RWPE1 (cell line): ENCODE results near the gene RERE.
A peak's percentile ranks its signal among the peaks of the same experiment; 100 is the strongest.

Experiments
- CTCF ChIA-PET: fragments of 350-600 bp; sonication (Branson Sonifier 250); formaldehyde crosslinking; extraction: SDS; loops from one replicate; lab custom pipeline; 2021; lab: Yijun Ruan, JAX
- POLR2A ChIA-PET: fragments of 400-600 bp; formaldehyde crosslinking; extraction: SDS; loops from one replicate; lab custom pipeline; 2020; ENCODE audit warnings: antibody characterized with exemption; ENCODE audit not compliant: low non-redundant PET; lab: Yijun Ruan, JAX
- DNase-seq: peaks from one replicate; pipeline ENCODE4 v3.0.0; 2012; ENCODE audit warnings: low spot score
- H3K27ac ChIP-seq: fragments of 450-650 bp; 2 replicates; pipeline ENCODE4 v1.5.1; 2017
- CTCF ChIP-seq: fragments of 450-650 bp; conservative IDR thresholded peaks from 2 replicates; pipeline ENCODE4 v1.5.1; 2017; ENCODE audit warnings: low read depth, mild to moderate bottlenecking

Gene RERE

GRCh38 chr1:8496473-8496872 lies 321.0 kb downstream of the RERE start:
- POLR2A ChIA-PET: no interaction called here
- TF ChIP-seq CTCF: no peak
- CTCF ChIA-PET: no interaction called here
- no peak for DNase-seq
- H3K27ac ChIP-seq: no peak overlapping the region

GRCh38 chr1:8495928-8496401 lies 321.5 kb downstream of the RERE start:
- H3K27ac ChIP-seq: no peak overlapping the region
- DNase-seq: no peak
- POLR2A ChIA-PET: no interaction called here
- CTCF ChIA-PET: no interaction called here
- no peak for TF ChIP-seq CTCF

- CTCF ChIA-PET: no interaction called here
These were observed 322.8 kb downstream of the RERE start for GRCh38 chr1:8494681-8495080.

GRCh38 chr1:8493916-8494540 lies 323.4 kb downstream of the RERE start:
- no peak overlapping the region for H3K27ac ChIP-seq
- ChIA-PET CTCF (no interaction called here), POLR2A (no interaction called here)
- TF ChIP-seq CTCF: no peak
- peak; percentile 30 for DNase-seq

More at GRCh38 chr1:8494681-8495080, 322.8 kb downstream of the RERE start:
- DNase-seq: no peak
- TF ChIP-seq CTCF: no peak
- POLR2A ChIA-PET: no interaction called here
- H3K27ac ChIP-seq: no peak overlapping the region

GRCh38 chr1:8487249-8487648 lies 330.2 kb downstream of the RERE start:
- CTCF ChIA-PET: no interaction called here

GRCh38 chr1:8486047-8486446 lies 331.4 kb downstream of the RERE start:
- H3K27ac ChIP-seq: no peak overlapping the region
- ChIA-PET CTCF (no interaction called here), POLR2A (no interaction called here)
- TF ChIP-seq CTCF: no peak
- DNase-seq: no peak

More at GRCh38 chr1:8487249-8487648, 330.2 kb downstream of the RERE start:
- no peak for DNase-seq
- no peak for TF ChIP-seq CTCF
- POLR2A ChIA-PET: no interaction called here
- H3K27ac ChIP-seq: no peak overlapping the region
